HepG2 (cell line): ENCODE measurements around the gene NOTO. TPM values are rescaled to one million over a fixed set of nuclear protein-coding genes. Genes with fewer than 3 reads are reported as not detected.
A peak's percentile ranks its signal among the peaks of the same experiment; 100 is the strongest.

Experiments used
- HHEX ChIP-seq: IDR thresholded peaks from 2 replicates; pipeline ENCODE4 v1.6.1; 2016; ENCODE audit warnings: control low read depth
- HNRNPK ChIP-seq: fragments of 200-400 bp; formaldehyde crosslinking; IDR thresholded peaks from 2 replicates; pipeline ENCODE4 v1.6.1; 2018; ENCODE audit warnings: low read length, low read depth, moderate library complexity, mild to moderate bottlenecking; ENCODE audit not compliant: poor library complexity, severe bottlenecking
- SP5 ChIP-seq: IDR thresholded peaks from 2 replicates; pipeline ENCODE4 v1.6.1; 2016; ENCODE audit warnings: low read depth, borderline replicate concordance
- TSC22D2 ChIP-seq: sonication (generic); formaldehyde crosslinking; IDR thresholded peaks from 2 replicates; pipeline ENCODE4 v1.5.1; 2020; ENCODE audit warnings: missing genetic modification reagents, mild to moderate bottlenecking, borderline replicate concordance
- ZKSCAN5 ChIP-seq: sonication (generic); formaldehyde crosslinking; IDR thresholded peaks from 2 replicates; pipeline ENCODE4 v1.5.1; 2020; ENCODE audit warnings: mild to moderate bottlenecking, missing genetic modification reagents
- ZKSCAN8 ChIP-seq: IDR thresholded peaks from 2 replicates; pipeline ENCODE4 v1.6.1; 2016; ENCODE audit warnings: borderline replicate concordance, missing genetic modification reagents, missing compliant biosample characterization
- ZNF556 ChIP-seq: sonication (generic); formaldehyde crosslinking; IDR thresholded peaks from 2 replicates; pipeline ENCODE4 v1.4.0; 2020; ENCODE audit warnings: mild to moderate bottlenecking, missing genetic modification reagents, borderline replicate concordance
- polyA plus RNA-seq, 8 experiments: library from polyadenylated mRNA; depleted of rRNA in 3 of 8; stranded (reverse) in 7 of 8; unstranded in 1 of 8; fragments of >200 nt; fragmentation: Illumina TruSeq in 4 of 8; extraction: Trizol in 4 of 8; gene quantifications; 2 replicates each; pipeline versions ENCODE4 v1.2.1 to v1.2.3, GENCODE V29; 2011 to 2016; ENCODE audit warnings: low read depth in 4 of 8, missing spikeins in 1 of 8, mixed read lengths in 1 of 8; ENCODE audit not compliant: insufficient read depth in 1 of 8
- total RNA-seq, 5 experiments: library from RNA; depleted of rRNA; stranded (reverse); fragments of >200 nt; fragmentation: Illumina TruSeq; extraction: Trizol; gene quantifications; 2 replicates each; pipeline ENCODE4 v1.2.3, GENCODE V29; 2016; ENCODE audit warnings: low read depth in 1 of 5
- TF ChIP-seq, protein P1 (sequence below): sonication (generic); formaldehyde crosslinking; IDR thresholded peaks from 2 replicates; pipeline ENCODE4 v1.4.0; 2020; ENCODE audit warnings: missing genetic modification reagents
- TF ChIP-seq, protein P2 (sequence below): sonication (generic); formaldehyde crosslinking; IDR thresholded peaks from 2 replicates; pipeline ENCODE4 v1.5.1; 2020; ENCODE audit warnings: mild to moderate bottlenecking, missing genetic modification reagents, borderline replicate concordance
- TF ChIP-seq, protein P3 (sequence below), 2 experiments: sonication (generic) in 1 of 2; formaldehyde crosslinking in 1 of 2; IDR thresholded peaks; 2 replicates each; pipeline versions ENCODE4 v1.6.1 to v1.9.0; 2014 to 2022; ENCODE audit warnings: antibody characterized with exemption in 1 of 2, borderline replicate concordance in 1 of 2, inconsistent platforms in 1 of 2, low read depth in 1 of 2, missing genetic modification reagents in 1 of 2

The NOTO gene
- total and polyA plus RNA-seq, 2 of the 13 experiments (the other 11 are each of a cell fraction or from before 2014, with no cell fraction given): not detected

DNA sequence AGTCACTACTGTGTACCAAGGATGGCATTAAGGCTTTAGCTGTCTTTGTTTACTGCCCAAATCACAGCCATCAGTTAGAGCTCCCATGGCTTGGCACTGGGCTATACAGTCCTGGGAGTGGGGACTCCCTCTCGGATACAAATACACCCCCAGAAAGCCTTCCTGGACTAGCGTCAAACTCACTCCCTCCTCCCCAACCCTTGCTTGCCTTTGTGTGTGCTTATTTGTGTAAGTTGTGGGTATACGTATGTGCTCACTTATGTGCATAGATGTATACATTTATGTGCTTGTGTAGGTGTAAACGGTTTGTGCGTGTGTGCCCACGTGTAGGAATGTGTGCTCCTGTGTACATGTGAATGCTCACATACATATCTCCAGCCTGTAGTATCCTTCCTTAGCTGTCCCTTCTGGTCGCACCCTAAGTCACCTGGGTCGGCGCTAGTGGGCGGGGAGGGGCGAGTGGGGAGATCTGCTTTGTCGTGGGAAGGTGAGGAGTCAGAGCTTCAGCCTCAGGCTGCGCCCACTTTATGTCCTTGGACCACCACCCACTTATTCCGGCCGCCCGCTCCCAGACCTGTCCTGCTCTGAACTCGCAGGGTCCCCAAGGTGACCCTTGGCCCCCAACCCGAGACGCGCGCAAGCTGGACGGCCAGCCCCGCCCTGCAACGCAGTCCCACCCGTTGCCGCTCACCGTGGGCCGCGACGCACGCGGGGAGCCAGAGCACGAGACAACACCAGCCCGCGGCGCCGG, 30.2 kb downstream of the NOTO start (continued):
- 0 out of 2 replicates have a peak, but pooled peaks have one; percentile 8 for TF ChIP-seq ZNF556
- TF ChIP-seq, protein P1, sequence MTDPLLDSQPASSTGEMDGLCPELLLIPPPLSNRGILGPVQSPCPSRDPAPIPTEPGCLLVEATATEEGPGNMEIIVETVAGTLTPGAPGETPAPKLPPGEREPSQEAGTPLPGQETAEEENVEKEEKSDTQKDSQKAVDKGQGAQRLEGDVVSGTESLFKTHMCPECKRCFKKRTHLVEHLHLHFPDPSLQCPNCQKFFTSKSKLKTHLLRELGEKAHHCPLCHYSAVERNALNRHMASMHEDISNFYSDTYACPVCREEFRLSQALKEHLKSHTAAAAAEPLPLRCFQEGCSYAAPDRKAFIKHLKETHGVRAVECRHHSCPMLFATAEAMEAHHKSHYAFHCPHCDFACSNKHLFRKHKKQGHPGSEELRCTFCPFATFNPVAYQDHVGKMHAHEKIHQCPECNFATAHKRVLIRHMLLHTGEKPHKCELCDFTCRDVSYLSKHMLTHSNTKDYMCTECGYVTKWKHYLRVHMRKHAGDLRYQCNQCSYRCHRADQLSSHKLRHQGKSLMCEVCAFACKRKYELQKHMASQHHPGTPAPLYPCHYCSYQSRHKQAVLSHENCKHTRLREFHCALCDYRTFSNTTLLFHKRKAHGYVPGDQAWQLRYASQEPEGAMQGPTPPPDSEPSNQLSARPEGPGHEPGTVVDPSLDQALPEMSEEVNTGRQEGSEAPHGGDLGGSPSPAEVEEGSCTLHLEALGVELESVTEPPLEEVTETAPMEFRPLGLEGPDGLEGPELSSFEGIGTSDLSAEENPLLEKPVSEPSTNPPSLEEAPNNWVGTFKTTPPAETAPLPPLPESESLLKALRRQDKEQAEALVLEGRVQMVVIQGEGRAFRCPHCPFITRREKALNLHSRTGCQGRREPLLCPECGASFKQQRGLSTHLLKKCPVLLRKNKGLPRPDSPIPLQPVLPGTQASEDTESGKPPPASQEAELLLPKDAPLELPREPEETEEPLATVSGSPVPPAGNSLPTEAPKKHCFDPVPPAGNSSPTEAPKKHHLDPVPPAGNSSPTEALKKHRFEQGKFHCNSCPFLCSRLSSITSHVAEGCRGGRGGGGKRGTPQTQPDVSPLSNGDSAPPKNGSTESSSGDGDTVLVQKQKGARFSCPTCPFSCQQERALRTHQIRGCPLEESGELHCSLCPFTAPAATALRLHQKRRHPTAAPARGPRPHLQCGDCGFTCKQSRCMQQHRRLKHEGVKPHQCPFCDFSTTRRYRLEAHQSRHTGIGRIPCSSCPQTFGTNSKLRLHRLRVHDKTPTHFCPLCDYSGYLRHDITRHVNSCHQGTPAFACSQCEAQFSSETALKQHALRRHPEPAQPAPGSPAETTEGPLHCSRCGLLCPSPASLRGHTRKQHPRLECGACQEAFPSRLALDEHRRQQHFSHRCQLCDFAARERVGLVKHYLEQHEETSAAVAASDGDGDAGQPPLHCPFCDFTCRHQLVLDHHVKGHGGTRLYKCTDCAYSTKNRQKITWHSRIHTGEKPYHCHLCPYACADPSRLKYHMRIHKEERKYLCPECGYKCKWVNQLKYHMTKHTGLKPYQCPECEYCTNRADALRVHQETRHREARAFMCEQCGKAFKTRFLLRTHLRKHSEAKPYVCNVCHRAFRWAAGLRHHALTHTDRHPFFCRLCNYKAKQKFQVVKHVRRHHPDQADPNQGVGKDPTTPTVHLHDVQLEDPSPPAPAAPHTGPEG: no peak
- TF ChIP-seq ZKSCAN5 (CRISPR knock-in tag): no peak
- TF ChIP-seq, protein P2, sequence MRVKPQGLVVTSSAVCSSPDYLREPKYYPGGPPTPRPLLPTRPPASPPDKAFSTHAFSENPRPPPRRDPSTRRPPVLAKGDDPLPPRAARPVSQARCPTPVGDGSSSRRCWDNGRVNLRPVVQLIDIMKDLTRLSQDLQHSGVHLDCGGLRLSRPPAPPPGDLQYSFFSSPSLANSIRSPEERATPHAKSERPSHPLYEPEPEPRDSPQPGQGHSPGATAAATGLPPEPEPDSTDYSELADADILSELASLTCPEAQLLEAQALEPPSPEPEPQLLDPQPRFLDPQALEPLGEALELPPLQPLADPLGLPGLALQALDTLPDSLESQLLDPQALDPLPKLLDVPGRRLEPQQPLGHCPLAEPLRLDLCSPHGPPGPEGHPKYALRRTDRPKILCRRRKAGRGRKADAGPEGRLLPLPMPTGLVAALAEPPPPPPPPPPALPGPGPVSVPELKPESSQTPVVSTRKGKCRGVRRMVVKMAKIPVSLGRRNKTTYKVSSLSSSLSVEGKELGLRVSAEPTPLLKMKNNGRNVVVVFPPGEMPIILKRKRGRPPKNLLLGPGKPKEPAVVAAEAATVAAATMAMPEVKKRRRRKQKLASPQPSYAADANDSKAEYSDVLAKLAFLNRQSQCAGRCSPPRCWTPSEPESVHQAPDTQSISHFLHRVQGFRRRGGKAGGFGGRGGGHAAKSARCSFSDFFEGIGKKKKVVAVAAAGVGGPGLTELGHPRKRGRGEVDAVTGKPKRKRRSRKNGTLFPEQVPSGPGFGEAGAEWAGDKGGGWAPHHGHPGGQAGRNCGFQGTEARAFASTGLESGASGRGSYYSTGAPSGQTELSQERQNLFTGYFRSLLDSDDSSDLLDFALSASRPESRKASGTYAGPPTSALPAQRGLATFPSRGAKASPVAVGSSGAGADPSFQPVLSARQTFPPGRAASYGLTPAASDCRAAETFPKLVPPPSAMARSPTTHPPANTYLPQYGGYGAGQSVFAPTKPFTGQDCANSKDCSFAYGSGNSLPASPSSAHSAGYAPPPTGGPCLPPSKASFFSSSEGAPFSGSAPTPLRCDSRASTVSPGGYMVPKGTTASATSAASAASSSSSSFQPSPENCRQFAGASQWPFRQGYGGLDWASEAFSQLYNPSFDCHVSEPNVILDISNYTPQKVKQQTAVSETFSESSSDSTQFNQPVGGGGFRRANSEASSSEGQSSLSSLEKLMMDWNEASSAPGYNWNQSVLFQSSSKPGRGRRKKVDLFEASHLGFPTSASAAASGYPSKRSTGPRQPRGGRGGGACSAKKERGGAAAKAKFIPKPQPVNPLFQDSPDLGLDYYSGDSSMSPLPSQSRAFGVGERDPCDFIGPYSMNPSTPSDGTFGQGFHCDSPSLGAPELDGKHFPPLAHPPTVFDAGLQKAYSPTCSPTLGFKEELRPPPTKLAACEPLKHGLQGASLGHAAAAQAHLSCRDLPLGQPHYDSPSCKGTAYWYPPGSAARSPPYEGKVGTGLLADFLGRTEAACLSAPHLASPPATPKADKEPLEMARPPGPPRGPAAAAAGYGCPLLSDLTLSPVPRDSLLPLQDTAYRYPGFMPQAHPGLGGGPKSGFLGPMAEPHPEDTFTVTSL: no peak
- TF ChIP-seq SP5 (CRISPR knock-in tag): no peak
- no peak for TF ChIP-seq TSC22D2 (CRISPR knock-in tag)
- no peak for TF ChIP-seq HHEX (CRISPR knock-in tag)
- TF ChIP-seq, protein P3, sequence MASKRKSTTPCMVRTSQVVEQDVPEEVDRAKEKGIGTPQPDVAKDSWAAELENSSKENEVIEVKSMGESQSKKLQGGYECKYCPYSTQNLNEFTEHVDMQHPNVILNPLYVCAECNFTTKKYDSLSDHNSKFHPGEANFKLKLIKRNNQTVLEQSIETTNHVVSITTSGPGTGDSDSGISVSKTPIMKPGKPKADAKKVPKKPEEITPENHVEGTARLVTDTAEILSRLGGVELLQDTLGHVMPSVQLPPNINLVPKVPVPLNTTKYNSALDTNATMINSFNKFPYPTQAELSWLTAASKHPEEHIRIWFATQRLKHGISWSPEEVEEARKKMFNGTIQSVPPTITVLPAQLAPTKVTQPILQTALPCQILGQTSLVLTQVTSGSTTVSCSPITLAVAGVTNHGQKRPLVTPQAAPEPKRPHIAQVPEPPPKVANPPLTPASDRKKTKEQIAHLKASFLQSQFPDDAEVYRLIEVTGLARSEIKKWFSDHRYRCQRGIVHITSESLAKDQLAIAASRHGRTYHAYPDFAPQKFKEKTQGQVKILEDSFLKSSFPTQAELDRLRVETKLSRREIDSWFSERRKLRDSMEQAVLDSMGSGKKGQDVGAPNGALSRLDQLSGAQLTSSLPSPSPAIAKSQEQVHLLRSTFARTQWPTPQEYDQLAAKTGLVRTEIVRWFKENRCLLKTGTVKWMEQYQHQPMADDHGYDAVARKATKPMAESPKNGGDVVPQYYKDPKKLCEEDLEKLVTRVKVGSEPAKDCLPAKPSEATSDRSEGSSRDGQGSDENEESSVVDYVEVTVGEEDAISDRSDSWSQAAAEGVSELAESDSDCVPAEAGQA (IDR thresholded peaks at IDR 0.05; ENCODE audit: low read depth): no peak
- TF ChIP-seq, protein P3 (CRISPR knock-in tag; IDR thresholded peaks at IDR 0.05; ENCODE audit: borderline replicate concordance): no peak
- TF ChIP-seq HNRNPK: no peak
- no peak for TF ChIP-seq ZKSCAN8 (CRISPR knock-in tag)
